Measurements from ENCODE around the gene MAGI1.

MAGI1 gene

GRCh38 chr3:65500398-65501306 lies 538.1 kb downstream of the MAGI1 start:
- DNase-seq, result no peak

- no peak for DNase-seq
These were observed 540.9 kb downstream of the MAGI1 start for GRCh38 chr3:65497846-65498245.

GRCh38 chr3:65497236-65497635 lies 541.5 kb downstream of the MAGI1 start:
- DNase-seq, result no peak

- DNase-seq, result no peak
These were observed 544.8 kb downstream of the MAGI1 start for GRCh38 chr3:65493938-65494337.

GRCh38 chr3:65493371-65493882 lies 545.3 kb downstream of the MAGI1 start:
- no peak for DNase-seq

- no peak for DNase-seq
These were observed 546.5 kb downstream of the MAGI1 start for GRCh38 chr3:65492249-65492648.

- no peak for DNase-seq
These were observed 548.6 kb downstream of the MAGI1 start for GRCh38 chr3:65490114-65490513.

- DNase-seq, result no peak
These were observed 549.5 kb downstream of the MAGI1 start for GRCh38 chr3:65489253-65489652.

GRCh38 chr3:65485826-65486469 lies 552.8 kb downstream of the MAGI1 start:
- no peak for DNase-seq

- DNase-seq, result no peak
These were observed 553.8 kb downstream of the MAGI1 start for GRCh38 chr3:65484964-65485363.

GRCh38 chr3:65483480-65483879 lies 555.2 kb downstream of the MAGI1 start:
- no peak for DNase-seq

- DNase-seq, result no peak
These were observed 555.7 kb downstream of the MAGI1 start for GRCh38 chr3:65483011-65483410.

GRCh38 chr3:65481085-65481484 lies 557.6 kb downstream of the MAGI1 start:
- no peak for DNase-seq

- no peak for DNase-seq
These were observed 558.7 kb downstream of the MAGI1 start for GRCh38 chr3:65479990-65480389.

GRCh38 chr3:65478551-65479500 lies 559.9 kb downstream of the MAGI1 start:
- DNase-seq, result no peak

GRCh38 chr3:65473736-65474135 lies 565.0 kb downstream of the MAGI1 start:
- no peak for DNase-seq

- DNase-seq, result no peak
These were observed 566.2 kb downstream of the MAGI1 start for GRCh38 chr3:65472501-65472900.

GRCh38 chr3:65466300-65466988 lies 572.3 kb downstream of the MAGI1 start:
- DNase-seq, result no peak

GRCh38 chr3:65449841-65450428 lies 588.8 kb downstream of the MAGI1 start:
- DNase-seq, result no peak

GRCh38 chr3:65448120-65448519 lies 590.6 kb downstream of the MAGI1 start:
- DNase-seq, result no peak

GRCh38 chr3:65445573-65446169 lies 593.0 kb downstream of the MAGI1 start:
- DNase-seq, result no peak

GRCh38 chr3:65444447-65444815 lies 594.3 kb downstream of the MAGI1 start:
- no peak for DNase-seq

All from NCI-H187 (cell line).